Dedifferentiated amniotic fluid mesenchymal stem cell (primary cell): ENCODE results near the gene CRIM1.

Experiments
- DNase-seq: peaks from one replicate; pipeline ENCODE4 v3.0.0-alpha.2; 2016; ENCODE audit errors: extremely low spot score

The CRIM1 gene

DNA sequence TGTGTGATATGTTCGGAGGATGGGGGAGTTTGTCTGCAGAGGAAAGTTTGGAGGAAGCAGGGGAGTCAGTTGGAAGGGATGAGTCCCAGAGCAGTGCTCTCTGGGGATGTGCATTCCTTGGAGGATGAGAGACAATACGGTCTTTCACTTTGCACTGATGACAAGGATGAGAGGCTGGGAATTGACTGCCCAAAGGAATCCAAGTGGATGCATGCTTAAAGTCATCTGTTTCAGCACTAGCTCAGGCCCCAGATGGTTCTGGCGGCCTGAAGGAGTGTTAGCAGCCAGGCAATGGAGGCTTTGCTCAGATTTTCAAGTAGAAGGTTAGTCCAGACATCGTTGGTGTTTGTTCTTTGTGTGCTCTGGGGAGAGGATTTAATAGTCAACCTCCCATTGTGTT, 100.2 kb downstream of the CRIM1 start:
- no peak for DNase-seq

DNA sequence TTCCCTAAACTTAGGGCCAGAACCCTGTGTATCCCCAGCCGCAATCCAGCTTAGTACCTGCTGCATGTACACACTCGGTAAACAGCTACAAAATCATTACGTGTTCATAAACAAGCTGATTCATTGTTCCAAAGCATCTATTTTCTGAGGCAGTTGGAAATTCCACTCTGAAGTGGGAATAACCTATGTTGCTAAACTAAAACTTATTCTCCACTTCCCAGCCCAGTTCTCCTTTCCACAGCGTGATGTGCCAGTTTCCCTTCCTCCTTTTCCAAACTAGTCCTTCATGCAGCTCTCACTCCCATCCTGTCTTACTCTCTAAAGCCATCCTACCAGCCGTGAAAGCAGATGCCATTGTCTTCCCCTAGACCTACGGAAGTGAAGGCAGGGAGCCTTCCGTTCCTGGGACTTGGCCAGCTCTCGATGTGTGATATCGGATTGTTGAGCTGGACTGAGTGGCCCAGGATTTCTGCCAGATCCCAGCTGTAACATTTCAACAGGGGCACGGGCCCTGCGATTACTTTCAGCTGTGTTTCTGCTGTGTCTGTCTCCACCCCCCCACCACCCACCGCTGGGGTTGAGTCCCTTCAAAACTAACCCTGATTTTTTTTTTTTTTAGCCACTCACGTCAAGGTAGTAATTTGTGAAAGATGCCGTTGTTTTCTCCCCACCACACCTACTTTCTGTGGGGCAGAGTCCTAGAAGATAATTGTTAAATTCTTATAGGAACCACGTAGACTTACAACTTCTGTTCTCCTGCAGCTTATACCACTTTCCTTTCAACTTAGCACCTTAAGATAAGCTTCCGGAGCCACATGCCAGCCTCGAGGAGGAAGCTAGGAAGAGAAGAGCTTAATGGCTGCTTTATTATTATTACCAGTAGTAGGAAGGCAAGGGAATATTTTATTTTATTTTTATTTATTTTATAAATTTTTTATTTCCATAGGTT, 100.9 kb downstream of the CRIM1 start:
- DNase-seq, result peak; percentile 27

DNA sequence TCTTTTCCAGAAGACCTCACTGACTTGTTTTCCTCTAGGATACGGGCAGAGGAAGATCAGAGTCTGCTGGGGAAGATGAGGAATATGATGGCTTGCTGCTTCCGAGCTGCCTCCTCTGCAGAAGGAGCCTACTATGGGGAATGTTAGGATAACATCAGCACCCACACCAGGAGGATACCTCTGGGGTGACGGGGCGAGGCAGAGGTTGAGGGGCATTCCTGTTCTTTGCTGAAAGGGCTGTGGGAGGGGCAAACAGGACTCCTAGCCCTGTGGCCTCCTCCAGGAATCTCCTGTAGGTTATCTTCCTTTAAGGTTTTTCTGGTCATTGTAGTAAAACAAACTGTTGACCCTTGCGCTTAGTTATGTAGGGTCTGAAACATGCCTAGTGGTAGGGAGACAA, 102.5 kb downstream of the CRIM1 start:
- DNase-seq, result no peak

DNA sequence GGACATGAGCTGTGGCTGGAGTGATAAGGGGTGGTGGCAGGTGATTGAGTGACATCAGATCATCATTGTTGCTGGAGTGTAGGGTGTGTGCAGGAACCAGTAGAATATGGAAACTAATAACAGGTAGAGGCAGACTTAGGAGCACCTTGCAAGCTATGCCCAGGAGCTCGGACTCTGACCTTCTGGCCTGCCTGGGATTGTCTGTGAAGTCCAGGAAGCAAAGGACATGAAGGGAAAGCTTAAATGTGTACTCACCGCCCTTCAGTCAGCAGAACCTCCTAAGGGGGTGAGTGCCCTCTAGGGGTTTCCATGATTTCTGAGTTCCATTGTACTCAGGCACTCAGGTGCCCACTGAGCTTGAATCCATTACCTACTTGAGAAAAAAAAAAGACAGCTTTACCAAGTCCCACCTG, 104.2 kb downstream of the CRIM1 start:
- no peak for DNase-seq

DNA sequence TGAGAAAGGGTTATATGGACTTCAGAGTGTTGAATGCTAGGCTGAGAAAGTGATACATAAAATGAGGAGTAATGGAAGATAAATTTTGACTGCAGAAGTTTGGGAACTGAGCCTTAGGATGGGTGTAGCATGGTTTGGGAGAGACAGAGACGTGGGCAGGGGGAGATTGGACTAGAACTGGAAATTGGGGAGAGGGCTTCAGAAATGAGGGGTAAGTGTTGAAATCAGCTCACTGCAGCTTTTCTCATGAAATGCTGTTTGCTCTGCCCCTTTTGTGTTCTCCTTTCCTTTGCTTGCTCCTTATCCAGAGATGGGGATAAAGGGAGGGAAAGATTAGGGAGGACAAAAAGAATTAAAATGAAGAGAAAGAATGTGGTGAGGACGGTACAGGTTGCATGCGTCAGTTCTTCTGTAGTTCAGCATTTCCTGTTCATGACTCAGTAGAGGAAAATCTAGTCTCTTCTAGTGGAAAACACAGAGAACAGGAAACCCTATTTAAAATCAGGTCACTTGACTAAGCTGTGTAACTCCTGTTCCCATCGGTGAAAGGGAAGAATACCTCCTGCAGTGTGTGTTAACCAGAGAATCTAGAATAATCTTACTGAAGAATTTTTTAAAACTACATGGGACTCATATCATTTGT, 105.6 kb downstream of the CRIM1 start:
- peak; percentile 73 for DNase-seq

DNA sequence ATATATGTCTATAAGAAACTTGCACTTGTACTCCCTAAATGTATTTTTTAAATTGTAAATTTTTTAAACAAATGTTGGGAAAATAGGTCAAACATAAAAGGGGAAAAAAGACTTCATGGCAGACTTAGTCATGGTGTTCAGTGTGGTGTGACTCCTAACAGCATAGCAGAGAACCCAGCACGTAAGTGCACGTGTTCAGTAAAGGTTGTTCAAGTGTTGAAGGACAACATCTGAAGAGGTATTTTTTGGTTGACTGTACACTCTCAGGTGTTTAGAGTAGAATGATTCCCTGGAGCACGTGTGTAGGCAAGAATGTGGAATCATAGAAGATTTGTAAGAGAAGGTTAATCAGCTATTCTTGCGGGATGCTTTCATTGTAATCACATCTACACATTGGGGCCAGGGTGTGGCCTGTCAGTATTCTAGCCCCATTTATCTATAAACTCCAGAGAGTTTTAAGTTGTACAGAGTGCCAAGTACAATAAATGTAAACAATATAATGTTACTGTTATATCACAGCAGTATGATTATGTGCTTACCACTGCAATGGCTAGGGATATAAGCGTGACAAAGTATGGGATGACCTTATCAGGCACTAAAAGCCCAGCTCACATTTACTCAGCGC, 106.8 kb downstream of the CRIM1 start:
- no peak for DNase-seq

DNA sequence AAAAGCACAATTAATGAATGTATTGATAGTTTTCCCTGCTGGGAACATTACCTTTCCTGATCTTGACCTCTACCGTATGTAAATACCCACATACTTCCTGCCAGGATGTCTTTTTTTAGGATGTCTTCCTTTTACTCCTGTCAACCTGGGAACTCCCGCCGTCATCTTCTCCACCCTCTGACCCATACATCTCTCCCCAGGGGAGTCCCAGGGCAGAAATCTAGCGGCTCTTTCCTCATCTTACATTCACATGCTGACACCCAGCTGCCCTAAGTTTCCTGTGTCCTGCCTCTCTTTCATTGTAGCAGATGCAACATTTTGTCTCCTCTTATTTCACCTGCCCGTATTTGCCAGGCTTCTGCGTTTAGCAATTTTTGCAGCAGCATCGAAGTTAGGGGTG, 107.8 kb downstream of the CRIM1 start:
- DNase-seq, result no peak

DNA sequence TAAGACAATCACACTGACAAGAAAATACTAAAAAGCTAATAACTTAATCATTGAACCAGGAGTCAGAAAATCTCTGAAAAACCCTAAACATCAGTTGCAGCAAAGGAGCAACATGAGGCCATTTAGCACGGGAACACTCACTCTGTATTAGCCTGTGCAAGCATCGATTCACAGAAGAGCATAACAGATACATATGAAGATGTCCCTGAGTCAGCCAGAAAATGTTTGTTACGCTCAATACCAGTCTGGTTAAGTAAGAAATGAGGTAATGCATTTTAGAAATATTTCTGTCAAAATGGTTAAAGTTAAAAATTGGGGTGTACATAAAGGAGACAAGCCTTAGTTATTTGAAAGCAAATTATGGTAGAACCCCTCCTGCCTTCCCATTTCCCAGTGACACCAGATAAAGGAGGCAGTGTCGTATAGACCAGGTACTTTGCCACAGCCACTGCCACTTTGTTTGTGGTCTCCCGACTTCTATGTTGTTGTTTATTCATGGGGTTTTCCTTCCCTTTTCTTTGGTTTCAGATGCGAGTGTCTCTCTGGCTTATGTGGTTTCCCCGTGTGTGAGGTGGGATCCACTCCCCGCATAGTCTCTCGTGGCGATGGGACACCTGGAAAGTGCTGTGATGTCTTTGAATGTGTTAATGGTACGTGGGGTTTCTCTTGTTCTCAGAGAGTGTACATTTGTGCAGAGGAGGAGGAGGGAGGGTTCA, 108.6 kb downstream of the CRIM1 start:
- DNase-seq, result no peak

DNA sequence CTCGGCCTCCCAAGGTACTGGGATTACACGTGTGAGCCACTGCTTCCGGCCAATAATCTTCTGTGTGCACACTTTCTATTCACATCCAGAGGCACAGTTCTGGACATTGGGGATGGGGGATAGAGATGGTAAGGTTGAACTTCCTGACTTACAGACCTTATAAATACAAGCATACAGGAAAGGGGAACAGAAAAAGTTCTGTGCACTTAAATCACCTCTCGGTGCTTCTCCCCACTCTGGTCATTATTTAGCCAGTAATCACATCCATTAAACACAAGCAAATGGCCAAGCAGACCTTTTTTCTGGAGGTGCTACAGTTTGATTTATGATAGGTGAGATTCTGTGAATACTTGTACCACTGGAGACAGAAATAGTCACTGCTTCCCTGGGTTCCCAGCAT, 110.6 kb downstream of the CRIM1 start:
- no peak for DNase-seq

DNA sequence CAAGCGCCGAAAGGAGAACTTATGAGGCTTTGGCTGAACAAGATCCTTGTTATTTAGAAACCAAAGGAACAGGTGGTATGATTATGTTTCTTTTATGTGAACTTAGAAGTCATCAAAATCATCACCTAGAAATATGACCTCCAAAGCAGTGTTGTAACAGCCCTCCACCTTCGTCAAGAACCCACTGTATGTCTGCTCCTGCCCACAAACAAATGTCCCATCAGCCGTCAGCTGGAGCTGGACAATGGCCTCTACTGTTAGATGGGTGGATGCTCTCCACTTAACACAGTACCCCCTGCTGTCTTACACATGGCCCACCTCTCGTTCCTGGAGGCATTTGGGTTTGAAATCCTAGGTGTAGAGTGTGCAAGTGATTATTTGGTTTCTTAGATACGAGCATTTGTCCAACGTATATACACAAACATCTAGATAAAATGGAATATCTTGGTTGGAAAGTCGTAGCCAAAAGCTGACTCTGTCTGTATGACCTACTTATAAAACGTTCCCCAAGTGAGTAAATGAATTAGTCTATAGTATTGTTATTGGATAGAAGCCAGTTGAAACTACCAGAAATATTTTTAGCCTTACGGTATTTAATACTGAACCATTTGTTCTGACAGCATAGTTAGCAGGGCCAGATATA, 113.0 kb downstream of the CRIM1 start:
- DNase-seq, result peak; percentile 65

DNA sequence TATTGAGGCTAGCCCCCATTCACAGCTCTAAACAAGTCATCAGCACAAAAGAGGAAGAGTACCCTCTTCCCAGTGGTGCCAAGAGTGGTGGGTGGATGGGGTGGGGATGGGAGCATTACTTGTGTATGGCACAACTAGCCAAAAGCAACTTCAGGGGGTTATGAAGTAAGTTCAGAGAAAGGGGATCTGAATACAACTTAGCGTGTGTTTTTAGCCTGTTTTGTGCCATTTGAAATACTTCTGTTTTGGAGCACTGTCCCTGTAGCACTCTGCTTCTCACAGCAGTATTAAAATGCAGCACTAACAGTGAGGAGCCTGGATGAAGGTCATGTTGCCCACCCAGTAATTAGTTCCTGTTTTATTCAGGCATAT, 113.5 kb downstream of the CRIM1 start:
- no peak for DNase-seq

DNA sequence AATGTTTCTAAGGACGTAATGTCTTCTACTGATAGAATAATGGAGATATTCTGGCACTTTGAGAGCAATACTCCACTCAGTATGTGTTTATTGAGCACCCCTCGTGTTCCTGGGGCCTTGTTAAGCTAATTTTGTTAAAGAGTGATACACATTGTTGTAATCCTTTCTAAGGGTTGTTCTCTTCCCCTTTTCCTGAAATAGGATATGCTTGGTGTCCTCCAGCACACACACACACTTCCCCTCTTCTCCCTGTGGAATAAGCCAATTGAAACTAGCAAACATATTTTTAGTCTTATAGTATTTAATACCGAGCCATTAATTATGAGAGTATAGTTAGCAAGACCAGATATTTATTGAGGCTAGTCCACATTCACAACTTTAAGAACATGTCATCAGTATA, 114.1 kb downstream of the CRIM1 start:
- no peak for DNase-seq

DNA sequence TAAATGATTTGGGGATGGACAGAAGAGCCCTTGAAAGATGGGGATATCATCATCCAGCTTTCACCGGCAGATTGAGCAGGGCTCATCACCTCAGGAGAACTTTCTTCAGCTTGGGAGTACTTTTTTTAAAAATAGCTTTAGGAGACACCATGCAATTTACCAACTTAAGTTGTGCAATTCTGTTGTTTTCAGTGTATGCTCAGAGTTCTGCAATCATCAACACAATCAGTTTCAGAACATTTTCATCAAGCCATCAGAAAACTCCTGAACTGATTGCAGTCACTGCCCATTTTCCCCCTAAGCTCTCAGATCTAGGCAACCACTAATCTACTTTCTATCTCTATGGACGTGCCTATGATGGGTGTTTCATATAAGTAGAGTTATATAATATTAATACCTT, 117.7 kb downstream of the CRIM1 start:
- DNase-seq, result peak; percentile 26

DNA sequence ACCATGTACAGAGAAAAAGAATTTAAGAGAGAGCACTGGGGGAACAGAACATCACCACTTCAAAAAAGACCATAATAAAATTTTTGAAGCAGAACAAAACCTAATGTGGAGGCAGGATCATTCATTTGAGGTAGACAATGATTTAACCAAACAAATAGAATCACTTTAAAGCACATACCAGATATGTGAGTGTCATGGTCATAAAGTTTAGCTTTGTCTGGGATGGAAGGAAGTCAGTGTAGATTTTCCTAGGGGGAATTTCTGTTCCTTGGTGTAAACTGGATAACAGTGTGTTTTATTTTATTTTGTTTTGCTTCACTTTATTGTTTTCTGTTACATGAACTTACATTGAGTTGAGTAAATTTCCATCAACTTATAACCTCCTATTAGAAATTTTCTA, 120.8 kb downstream of the CRIM1 start:
- DNase-seq, result no peak

DNA sequence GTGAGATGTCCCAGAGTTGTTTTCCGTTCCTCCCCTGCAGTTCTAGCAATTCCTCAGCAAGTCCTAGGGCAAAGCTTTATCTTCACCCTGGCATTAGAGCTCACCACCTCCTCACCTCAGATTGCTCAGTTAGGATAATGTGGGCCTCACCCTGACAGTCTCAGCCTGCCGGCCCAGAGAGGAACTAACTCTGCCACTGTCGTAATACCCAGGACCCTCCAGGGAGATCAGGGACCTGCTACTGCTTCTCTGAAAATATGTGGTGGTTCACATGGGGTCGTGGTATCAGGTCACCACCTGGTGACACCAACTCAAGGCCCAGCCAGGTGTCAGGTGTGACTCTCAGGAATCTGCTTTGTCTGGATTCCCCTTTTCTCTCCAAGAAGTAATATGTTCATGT, 121.7 kb downstream of the CRIM1 start:
- no peak for DNase-seq

DNA sequence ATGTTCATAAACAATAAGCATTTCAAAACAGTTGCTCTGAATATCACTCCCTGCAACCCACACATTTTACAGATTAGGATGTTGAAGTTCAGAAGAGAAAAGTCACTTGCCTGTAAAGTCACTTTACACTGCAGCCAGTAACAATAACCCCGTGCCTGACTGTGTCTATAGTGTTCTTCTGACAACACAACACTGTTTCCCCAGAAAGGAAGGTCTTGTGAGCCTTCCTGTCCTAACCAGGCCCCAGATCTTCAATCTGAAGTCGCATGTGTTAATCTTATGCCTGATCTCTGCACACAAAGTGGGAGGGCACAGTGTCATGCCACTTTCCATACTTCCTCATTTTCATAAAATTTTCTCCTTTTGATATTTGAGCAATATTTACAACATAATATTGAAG, 122.2 kb downstream of the CRIM1 start:
- no peak for DNase-seq

DNA sequence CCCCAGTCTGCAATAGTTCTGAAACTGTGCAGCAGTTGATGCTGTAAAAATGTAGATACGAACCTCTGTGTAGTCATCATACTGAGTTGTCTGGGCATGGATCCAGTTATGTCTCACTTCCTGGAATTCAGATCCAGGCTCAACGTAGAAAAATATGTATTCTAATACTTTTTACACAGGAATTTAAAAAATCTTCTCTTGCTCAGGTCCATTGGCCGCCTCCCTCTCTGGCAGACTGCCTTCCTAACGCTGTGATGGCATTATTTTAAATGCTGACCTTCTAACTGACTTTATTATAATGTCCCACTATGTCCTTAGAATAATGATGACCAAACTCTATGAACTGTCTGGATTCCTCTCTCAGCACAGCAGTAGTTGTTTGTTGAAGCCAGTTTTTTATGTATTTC, 122.8 kb downstream of the CRIM1 start:
- peak; percentile 95 for DNase-seq

DNA sequence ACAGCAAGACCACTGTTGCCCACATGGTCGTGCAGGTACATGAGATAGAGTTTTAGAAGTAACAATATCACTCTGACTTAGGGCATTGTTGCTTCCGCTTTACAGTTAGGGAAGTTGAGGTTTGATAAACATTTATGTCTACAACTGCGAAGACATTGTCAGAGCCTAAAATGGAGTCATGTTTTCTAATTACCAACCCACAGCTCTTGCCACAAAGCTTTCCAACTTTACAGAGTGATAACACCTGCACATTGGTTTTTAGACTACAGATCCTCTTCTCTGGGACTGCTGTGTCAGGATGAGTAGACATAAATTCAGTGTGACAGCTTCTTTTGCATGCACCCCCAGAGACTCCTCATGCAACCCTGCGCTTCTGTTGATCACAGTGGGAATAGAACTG, 123.4 kb downstream of the CRIM1 start:
- DNase-seq, result no peak

DNA sequence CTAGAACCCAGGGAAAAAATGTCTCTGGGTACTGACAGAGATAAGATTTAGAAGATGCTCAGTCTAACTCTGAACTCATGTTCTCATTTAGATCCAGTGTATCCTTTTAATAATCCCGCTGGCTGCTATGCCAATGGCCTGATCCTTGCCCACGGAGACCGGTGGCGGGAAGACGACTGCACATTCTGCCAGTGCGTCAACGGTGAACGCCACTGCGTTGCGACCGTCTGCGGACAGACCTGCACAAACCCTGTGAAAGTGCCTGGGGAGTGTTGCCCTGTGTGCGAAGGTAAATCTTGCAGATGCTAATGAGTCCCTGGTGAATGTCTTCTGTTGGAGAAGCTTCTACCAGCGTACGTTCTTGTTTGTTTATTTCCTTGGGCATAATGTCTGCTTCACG, 123.8 kb downstream of the CRIM1 start:
- DNase-seq, result no peak

DNA sequence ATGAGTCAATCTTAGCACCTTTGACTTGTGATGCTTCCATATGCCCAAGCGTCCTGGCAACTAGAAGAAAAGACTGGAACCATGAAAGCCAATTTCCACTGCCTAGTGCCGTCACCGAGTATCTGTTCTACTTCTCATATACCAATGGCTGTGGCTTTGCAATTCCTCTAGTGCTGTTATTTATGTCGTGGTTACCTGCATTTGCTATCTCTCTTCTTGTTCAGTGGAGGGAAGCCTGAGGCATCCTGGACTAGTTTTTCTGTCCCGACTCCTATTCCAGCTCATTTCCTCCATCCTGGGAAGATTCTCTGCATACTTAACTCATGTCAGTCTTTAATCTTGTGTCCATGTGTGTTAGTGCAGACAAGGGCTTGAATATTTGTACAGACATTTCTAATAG, 124.5 kb downstream of the CRIM1 start:
- no peak for DNase-seq

DNA sequence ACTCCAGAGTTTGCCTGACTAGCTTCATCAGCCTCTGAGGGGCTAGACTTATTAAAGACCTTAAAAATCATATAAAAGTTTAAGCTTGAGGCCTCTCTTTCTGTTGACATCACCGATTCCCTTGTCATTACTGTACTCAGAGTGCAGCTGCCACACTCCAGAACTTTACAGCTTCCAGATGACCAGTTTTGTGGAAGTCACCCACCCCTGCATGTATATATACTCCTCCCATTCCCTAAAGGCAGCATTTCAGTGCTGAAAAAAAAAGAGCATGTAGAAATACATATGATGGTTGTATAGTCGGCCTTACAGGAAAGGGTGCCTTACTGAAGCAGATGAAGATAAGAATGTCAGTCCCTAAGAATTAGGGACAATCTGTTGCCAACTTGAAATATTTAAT, 125.1 kb downstream of the CRIM1 start:
- no peak for DNase-seq

DNA sequence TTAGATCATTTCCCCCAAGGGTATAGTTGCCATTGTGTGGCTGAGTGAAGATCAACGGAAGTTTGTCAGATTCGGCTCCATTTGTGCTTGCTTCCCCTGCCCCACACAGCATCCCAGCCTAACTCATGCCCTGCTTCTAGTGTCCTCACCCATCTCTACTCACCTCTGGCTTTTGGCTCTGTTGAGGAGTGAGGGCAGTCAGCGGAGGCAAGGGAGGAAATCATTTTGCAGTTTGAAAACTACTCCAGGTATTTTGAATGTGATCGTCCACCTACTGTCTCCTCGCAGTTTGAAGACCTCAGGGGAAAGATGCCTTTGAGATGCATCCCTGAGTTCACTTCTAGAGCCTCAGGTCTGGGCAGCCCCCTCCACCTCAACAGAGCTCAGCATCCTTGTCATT, 126.1 kb downstream of the CRIM1 start:
- DNase-seq, result no peak
